ENCODE data around the gene DNAH8. TPM values are rescaled to one million over a fixed set of nuclear protein-coding genes. Genes with fewer than 3 reads are reported as not detected.

DNAH8 gene
- total and polyA plus RNA-seq, 2 donors (not counting 3 experiments of a cell fraction or from before 2014, with no cell fraction given), result 0.29 to 0.61 TPM

GRCh38 chr6:38783443-38784228 lies 68.5 kb downstream of the DNAH8 start:
- dilution Hi-C loops (cut with MboI; ENCODE audit: extremely low pct_ligation_motif_present, low sequenced_read_pairs), result no loop called here
- intact Hi-C loops (cut with micrococcal nuclease), result no loop called here
- Histone ChIP-seq H3K27me3 (ENCODE audit: control insufficient read depth in 2 of 2, insufficient read depth in 2 of 2, low read length in 2 of 2) (no peaks in the 10 kb centered on the region), H3K9me3 (replicated peaks; ENCODE audit: control insufficient read depth, insufficient read depth, low read length) (no peaks in the 10 kb centered on the region), H3K4me1 (ENCODE audit: control insufficient read depth, extremely low read depth, insufficient read depth, low read length) (peaks cover 34% of the 10 kb centered on the region), H3K4me2 (ENCODE audit: insufficient read depth, low read length) (no peak overlapping the region), H3K27ac (ENCODE audit: insufficient read depth, low read depth, low read length) (no peak overlapping the region), H3K9ac (replicated peaks; ENCODE audit: extremely low read depth, insufficient read depth, low read length) (no peak overlapping the region), H2AFZ (ENCODE audit: low read depth, low read length) (no peak overlapping the region), H3K4me3 (replicated peaks in 1 of 3; ENCODE audit: insufficient read depth in 1 of 3, low read depth in 1 of 3, low read length in 3 of 3) (no peak overlapping the region), H3K9me1 (replicated peaks; ENCODE audit: control insufficient read depth, extremely low read depth, insufficient read depth, low read length) (no peaks in the 10 kb centered on the region), H3K36me3 (ENCODE audit: control insufficient read depth in 2 of 2, extremely low read depth in 1 of 2, insufficient read depth in 2 of 2, low read length in 2 of 2) (no peaks in the 10 kb centered on the region), H4K20me1 (replicated peaks; ENCODE audit: control insufficient read depth, extremely low read depth, insufficient read depth, low read length) (no peaks in the 10 kb centered on the region), H3K79me2 (ENCODE audit: control insufficient read depth, insufficient read depth, low read length) (no peaks in the 10 kb centered on the region)
- no peak for DNase-seq (ENCODE audit: low read depth, low spot score)
- CTCF ChIA-PET, result interaction anchor here (0.8 to 6.5 kb wide), 6 partner anchors 8 to 97 kb away, joined by 3 to 55 read pairs (median 4); no protein-coding TSS in a partner anchor
- TF ChIP-seq MYC (IDR thresholded peaks at IDR 0.05; ENCODE audit: low read depth, low read length) (no peak), JUN (IDR thresholded peaks at IDR 0.05; ENCODE audit: borderline replicate concordance, insufficient read depth, insufficient read length, low read depth) (no peak), POLR2A (IDR thresholded peaks at IDR 0.05; ENCODE audit: low read depth, low read length) (no peak), MAX (IDR thresholded peaks at IDR 0.05; ENCODE audit: insufficient read depth, insufficient read length) (no peak), GATA2 (IDR thresholded peaks at IDR 0.05; ENCODE audit: insufficient read depth, insufficient read length, low read depth, low read length) (no peak), EZH2 (IDR thresholded peaks at IDR 0.05; ENCODE audit: borderline replicate concordance, low read depth, low read length, severe bottlenecking) (no peak), POLR2AphosphoS5 (IDR thresholded peaks at IDR 0.05; ENCODE audit: insufficient read depth, low read depth, low read length) (no peak), CTCF (IDR thresholded peaks at IDR 0.05; ENCODE audit: extremely low read depth in 1 of 2, insufficient read depth in 1 of 2, low read depth in 1 of 2, low read length in 2 of 2) (no peak)
- POLR2A ChIA-PET, result no interaction called here
- no peak for FAIRE-seq
- no TSS peak for BruUV-seq (replicated peaks)
